Stimulated activated CD8-positive, alpha-beta memory T cell treated with anti-CD3 and anti-CD28 coated beads, Interleukin-7, amount 100 ng/mL, for 4 hours (primary cell): ENCODE results near the gene ZNF341.
"Not testable (repeated sequence)": the region's sequence is repeated elsewhere in the genome, so short reads cannot be mapped to it uniquely, and the experiment has no call there.

ENCODE experiments used
- DNase-seq, 2 donors: peaks; one replicate each; pipeline ENCODE4 v3.0.0-alpha.2; 2020; ENCODE audit warnings: low read depth in 2 of 2

ZNF341 gene

DNA sequence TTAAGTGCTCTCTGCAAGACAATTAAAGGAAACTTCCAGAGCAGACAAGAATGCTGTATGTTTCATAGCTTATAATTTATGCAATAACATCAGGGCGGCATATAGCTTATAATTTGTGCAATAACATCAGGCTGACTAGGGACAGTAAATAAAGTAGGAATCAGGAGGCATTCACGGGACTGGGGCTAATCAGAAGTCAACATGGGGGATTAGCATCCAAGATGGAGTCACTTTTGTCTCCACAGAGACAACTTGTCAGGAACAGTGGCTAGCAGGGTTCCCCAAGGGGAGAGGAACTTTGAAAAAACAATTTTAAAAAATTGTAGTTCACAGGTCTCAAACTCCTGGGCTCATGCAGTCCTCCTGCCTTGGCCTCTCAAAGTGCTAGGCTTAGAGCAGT, 3.3 kb upstream of the ZNF341 start:
- no peak for DNase-seq

DNA sequence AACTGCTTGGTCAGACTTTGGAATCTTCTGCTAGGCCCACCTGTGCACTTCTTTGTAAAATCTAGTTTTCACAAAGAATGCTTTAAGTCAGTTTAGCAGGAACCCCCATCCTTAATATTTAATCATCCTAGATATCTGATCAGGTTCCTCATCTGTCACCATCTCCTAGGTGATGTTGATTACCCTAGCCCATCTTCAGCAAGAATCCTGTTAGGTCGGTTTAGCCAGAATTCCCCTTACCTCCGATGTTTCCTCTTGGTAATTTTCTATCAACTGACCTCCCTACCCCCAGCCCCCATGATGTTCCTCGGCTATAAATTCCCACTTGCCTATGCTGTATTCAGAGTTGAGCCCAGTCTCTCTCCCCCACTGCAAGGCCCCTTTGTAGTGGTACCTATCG, 2.7 kb upstream of the ZNF341 start:
- no peak for DNase-seq

DNA sequence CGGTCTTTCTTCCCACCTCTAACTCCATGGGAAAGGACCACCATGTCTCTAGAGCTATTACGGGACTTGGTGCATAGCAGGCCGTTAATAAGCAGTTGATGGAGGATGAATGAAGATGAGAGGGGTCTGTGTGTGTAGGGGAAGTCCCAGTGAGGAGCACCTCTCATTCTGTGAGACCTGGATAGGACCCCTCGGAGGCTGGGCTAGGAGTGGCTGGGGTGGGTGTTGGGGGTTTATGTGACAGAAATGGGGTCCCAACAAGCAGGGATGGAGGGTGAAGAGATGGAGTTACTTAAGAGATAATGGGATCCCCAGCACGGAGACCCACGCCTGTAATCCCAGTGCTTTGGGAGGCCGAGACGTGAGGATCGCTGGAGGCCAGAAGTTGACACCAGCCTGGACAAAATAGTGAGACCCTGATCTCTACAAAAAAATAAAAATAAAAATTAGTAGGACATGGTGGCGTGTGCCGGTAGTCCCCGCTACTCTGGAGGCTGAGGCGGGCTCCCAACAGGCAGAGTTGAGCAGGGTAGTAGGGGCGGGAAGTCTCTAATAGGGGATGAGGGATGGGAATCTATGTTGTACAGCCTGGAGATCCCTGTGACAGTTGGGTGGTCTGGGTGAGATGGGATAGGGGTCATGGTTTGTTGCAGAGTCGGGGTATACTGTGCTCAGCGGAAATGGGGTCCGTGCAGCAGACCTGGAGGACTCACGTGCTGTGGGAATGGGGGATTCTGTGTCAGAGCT, 677 bp upstream of the ZNF341 start:
- DNase-seq: no peak

DNA sequence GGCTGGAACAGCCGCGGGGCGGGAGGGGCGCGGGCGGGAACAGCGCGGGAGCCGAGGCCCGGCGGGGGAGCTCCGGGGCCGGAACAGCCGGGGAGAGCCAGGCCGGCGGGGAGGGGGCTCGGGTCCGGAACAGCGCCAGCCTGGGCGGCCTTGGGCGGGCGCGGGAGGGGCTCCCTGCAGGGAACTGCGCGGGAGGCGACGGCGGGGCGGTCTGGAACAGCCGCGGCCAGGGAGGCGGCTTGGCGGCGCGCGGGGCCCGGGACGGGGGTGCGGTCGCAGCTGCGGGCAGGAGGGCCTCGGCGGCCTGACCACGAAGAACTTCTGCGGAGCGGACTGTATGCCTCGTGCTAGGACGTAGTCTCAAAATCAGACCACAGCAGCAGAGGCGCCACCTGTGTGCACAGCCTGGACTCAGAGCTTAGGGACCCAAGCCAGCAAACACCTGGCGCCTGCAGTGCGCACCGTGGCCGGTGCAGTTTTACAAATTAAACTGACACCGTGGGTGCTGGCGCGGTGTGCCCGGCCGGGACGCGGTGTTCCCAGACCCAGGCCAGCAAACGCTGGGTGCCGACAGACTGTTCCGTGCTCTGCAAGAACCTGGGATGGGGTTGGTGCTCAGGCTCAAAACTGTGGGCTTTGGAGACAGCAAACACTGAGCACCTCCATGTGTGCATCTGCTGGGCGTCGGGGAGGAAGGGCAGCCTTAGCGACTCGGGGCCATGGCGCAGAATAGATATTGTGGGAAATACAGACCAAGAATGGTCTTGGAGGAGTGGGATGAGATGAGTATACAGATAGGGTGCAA, 572 bp downstream of the ZNF341 start:
- peak; percentile 54 to 78 for DNase-seq

DNA sequence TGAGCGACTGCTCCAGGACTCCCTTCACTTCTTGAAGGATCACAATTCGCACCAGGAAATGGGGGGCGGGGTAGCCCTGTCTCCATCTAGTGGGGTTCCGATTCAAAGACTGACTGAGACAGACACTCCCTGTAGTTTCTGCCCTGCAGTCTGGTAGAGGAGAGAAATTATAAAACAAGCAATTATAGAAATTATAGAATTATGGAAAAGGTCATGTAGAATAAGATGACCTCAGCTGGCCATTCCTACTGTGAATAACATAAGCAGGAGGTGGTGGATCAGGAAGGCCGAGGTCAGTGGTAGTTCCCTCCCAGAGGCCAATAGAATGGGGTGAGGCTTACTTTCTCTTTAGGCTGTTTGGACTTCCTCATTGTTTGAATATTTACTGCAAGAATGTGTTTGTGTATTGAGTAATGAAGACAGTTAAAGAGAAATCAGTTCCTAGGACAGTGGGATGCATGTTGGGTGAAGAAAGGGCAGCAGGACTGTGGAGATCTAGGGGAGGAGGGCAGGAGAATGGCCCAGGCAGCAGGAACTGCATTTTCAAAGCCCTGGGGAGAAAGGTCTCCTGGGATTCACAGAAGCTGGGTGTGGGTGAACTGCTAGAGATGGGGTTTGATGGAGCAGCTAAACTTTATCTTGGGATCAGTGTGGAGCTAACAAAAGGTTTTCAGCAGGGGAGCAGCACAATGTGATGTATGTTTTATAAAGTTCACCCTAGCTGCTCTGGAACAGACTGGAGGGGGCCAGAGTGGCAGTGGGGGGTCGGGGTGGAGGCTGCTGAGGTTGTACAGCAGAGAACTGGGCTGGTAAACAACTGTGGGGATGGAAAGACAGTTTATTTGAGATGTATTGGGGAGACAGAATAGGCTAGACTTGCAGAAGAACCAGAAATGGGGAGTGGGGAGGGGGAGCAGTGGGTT, 2.1 kb downstream of the ZNF341 start:
- DNase-seq: no peak

DNA sequence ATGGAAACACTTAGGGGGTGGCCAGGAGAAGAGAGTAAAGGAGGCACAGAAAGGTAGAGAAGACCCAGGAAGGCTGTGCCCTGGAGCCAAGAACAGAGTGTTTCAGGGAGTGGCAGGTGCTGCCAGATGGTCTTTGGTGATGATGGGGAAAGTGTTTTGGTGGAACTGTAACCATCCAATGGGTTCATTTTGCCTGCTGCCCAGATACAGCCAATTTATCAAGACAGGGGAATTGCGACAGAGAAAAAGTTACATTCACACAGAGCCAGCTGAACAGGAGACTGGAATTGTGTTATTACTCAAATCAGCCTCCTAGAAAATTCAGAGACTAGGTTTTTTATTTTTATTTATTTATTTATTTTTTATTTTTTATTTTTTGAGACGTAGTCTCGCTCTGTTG, 5.2 kb downstream of the ZNF341 start:
- DNase-seq: no peak

DNA sequence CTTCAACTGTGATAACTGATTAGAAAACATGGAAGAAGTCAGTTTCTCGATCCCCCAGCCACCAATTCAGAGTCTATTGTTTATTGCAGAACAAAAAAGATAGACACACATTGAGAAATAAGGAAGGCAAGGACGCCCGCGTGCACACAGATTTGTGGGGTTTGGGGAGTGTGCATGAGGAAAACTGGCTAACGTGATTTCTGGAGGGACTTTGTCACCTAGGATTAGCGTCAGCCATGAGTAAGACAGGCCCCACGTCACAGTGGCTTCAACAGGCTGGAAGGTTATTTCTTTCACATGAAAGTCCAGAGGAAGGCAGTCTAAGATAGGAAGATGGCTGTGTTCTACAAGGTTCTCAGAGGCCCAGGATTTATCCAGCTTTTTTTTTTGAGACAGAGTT, 7.7 kb downstream of the ZNF341 start:
- DNase-seq: no peak

DNA sequence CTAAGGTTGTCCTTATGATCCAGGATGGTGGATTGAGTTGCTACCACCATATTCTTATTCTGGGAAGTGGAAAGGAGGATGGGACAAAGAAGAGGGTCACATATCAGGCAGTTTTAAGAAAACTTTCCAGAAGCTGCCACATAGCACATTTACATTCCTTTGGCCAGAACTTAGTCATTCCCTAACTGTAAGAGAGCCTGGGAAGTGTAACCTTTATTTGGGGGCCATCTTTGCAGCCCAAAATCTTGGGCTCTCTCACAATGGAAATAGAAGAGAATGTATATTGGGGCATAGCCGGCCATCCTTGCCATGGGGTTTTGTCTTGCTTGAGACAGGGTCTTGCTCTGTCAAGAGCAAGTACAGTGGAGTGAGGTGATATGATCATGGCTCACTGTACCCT, 8.4 kb downstream of the ZNF341 start:
- DNase-seq: no peak

DNA sequence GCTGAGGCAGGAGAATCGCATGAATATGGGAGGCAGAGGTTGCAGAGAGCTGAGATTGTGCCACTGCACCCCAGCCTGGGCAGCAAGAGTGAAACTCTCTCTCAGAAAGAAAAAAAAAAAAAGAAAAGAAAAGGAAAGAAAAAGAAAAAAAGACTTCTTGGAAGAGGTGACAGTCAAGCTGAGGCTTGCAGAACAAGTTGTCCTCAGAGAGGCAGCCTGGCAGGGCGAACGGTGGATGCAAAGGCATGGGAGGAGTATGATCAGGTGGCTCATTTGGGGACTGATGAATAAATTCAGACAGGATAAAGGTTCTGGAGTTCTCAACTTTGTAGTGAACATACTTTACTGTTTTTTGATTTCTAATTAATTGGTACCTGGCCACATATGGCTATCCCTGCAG, 12.4 kb downstream of the ZNF341 start:
- no peak for DNase-seq

DNA sequence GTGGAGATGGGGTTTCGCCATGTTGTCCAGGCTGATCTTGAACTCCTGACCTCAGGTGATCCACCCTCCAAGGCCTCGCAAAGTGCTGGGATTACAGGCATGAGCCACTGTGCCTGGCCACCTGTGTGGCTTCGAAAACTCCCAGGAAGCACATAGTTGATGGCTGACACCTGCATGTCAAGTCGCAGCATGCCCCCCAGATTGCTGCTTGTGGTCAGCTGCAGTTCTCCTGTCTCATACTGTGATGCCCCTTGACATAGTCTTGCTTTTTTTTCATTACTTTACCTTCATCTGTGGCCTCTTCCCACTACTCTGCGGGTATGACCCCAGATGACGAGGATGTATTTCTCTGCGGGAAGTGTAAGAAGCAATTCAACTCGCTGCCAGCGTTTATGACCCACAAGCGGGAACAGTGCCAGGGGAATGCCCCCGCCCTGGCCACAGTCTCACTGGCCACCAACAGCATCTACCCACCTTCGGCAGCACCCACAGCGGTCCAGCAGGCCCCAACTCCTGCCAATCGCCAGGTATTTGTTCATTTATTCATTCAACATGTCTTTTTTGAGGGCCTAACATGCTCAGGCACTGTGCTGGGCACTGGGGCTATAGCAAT, 13.1 kb downstream of the ZNF341 start:
- no peak for DNase-seq

DNA sequence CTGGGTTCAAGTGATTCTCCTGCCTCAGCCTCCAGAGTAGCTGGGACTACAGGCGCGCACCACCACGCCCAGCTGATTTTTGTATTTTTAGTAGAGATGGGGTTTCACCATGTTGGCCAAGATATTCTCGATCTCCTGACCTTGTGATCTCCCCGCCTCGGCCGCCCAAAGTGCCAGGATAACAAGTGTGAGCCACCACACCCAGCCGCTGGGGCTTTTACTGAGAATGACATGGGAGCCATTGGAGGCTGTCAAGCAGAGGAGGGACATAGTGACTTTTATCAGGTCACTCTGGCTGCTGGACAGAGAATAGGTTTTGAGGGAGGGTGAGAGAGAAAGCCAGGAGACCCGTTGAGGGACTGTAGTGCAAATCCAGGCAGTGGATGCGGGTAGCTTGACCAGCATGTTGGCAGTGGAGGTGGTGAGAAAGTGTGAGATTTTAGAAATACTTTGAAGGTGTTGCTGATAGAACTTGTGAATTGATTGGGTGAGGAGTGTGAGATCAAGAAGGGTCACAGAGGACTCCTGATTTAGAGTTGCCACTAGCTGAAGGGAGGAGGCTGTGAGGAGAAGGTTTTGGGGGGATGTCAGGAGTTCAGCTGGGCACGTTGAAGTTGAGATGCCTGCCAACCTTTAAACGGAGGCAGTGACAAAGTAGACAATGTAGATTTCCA, 14.7 kb downstream of the ZNF341 start:
- no peak for DNase-seq

DNA sequence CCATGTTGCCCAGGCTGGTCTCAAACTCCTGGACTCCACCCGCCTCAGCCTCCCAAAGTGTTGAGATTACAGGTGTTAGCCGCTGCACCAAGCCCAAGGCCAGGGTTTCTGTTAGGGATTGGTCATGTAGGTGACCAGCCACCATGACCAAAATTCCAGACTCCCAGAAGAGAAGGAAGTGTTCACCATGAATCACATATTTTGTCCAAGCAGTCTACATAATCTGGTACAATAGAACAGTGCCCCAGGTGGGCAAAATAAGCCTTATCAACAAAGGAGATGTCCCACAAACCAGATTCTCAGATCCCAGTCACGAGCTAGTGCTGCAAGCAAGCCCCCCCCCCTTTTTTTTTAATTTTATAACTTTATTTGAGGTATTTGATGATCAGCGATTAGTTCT, 20.0 kb downstream of the ZNF341 start:
- DNase-seq: no peak

DNA sequence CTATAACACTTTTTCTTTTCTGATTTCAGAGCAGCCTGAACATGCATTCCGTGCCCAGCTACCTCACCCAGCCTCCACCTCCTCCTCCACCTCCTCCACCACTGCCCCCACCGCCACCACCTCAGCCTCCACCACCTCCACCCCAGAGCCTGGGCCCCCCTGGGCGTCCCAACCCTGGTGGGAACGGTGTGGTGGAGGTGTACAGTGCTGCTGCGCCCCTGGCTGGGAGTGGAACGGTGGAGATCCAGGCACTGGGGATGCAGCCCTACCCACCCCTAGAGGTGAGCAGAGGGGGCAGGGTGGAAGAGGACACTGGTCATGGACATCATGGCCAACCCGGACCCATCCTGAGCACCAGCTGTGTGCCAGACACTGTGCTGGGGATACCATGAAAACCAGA, 21.3 kb downstream of the ZNF341 start:
- no peak for DNase-seq

DNA sequence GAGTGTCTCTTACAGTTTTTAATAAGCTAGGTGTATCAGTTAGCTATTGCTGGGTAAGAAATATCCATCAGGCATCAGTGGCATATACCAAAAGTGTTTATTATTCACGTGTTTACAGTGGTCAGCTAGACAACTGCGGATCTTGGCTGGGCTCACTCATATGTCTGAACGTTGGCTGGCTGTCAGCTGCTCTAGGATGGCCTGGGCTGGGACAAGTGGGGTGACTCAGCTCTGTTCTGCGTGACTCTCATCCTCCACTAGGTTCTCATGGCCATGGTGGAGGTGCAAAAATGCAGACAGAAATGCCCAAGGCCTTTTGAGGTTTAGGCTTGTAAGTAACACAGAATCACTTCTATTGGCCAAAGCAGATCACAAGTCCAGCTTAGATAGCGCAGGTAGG, 22.0 kb downstream of the ZNF341 start:
- DNase-seq: no peak

DNA sequence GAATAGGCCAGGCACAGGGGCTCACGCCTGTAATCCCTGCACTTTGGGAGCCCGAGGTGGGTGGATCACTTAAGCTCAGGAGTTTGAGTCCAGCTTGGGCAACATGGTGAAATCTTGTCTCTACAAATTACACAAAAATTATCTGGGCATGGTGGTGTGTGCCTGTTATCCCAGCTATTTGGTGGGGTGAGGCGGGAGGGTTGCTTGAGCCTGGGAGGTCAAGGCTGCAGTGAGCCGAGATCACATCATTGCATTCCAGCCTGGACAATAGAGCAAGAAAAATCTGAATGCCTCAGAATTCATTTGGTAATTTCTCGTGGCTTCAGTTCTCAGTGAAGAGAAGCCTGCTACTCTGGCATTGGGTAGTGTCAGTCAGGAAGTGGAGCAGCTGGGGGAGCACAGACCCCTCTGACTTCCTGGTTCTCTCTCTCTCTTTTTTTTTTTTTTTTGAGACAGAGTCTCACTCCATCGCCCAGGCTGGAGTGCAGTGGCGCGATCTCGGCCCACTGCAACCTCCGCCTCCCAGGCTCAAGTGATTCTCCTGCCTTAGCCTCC, 24.2 kb downstream of the ZNF341 start:
- not testable (repeated sequence) for DNase-seq

DNA sequence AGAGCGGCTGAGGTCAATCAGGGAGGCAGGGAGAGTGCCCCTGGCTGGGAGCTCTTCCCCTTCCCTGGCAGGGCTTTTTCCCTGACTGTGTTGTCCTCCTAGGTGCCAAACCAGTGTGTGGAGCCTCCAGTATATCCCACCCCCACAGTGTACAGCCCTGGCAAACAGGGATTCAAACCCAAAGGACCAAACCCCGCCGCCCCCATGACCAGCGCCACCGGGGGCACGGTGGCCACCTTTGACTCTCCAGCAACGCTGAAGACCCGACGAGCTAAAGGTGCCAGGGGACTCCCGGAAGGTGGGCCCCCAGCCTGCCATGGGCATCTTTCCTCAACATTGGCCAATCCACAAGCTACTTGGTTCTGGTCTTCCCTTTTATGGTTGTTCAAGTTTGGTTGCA, 25.2 kb downstream of the ZNF341 start:
- DNase-seq: no peak

DNA sequence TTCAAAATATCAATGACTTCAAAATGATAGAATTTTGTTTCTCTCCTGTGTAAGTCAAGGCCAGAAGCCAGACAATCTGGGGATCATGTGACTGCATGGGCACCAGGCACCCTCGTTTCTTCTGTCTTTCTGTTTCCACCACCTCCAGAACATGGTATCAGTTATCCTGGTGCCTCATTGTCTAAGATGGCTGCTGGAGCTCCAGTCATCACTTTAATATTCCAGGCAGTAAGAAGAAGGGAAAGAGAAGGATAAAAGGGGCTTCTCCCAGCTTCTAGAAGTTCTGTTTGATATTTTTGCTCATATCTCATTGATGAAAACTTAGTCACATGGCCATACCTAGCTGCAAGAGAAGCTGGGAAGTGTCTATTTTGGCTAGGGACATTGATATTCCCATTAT, 25.7 kb downstream of the ZNF341 start:
- DNase-seq: no peak

DNA sequence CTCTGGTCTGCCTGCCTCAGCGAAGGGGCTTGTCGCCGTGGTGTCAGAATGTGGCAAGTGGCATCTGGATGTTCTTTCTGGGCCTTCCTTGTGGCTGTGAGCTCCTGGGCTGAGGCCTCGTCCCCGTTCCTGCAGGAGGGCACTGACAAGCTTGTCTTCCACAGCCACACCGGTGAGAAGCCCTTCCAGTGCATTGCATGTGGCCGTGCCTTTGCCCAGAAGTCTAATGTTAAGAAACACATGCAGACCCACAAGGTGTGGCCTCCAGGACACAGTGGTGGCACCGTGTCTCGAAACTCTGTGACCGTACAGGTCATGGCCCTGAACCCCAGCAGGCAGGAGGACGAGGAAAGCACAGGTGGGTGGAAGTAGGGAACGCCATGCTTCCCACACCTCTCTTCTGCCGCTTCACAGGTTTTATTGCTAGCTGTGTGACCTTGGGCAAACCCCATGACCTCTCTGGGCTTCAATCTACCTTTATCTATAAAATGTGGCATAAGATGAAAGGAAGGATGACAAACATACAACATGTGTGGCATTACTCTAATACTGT, 30.0 kb downstream of the ZNF341 start:
- no peak for DNase-seq

DNA sequence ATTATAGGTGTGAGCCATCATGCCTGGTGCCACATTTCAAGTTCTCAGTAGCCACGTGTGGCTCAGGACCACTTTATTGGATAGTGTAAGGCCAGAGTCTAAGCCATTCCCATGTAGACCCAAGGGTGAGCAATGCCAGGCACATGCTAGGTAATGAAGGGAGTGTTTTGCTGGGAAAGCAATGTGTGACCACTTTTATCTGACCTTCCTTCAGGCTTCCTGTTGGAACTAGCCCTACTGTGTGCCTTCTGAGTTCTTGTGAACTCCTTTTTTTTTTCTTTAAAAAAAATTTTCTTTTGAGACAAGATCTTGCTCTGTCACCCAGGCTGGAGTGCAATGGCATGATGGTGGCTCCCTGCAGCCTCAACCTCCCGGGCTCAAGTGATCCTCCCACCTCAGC, 33.3 kb downstream of the ZNF341 start:
- no peak for DNase-seq

DNA sequence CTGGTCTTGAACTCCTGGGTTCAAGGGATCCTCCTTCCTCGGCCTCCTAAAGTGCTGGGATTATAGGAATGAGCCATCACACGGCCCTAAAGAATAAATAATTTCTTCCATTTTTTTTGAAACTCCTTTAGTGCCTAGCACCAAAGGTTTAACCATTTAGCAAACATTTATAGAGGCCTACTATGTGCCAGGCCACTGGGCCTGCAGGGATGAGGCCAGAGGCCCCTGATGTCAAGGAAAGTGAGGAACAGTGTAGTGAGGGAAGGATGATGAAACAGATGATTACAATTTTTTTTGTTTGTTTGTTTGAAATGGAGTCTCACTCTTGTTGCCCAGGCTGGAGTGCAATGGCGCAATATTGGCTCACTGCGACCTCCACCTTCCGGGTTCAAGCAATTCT, 33.8 kb downstream of the ZNF341 start:
- DNase-seq: no peak

DNA sequence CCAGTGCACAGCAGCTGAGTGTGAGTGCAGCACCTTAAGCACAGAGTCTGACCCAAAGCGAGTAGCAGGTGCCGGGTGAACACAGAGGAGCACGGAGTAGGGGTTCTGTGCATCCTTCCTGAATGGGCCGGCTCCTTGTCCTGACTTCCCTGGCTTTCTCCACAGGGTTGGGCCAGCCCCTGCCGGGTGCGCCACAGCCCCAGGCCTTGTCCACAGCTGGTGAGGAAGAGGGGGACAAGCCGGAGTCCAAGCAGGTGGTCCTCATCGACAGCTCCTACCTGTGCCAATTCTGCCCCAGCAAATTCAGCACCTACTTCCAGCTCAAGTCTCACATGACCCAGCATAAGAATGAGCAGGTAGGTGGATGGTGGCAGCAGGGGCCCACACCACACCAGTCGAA, 34.9 kb downstream of the ZNF341 start:
- no peak for DNase-seq
